MCF 10A (cell line): Measurements from ENCODE around the gene FAM204A. TPM values are rescaled to one million over a fixed set of nuclear protein-coding genes. Genes with fewer than 3 reads are reported as not detected.

Experiments
- BruUV-seq: library from RNA; stranded (reverse); fragments of 400-500 nt; replicated peaks from 2 replicates; lab custom pipeline; 2021; lab: Mats Ljungman, UMichigan
- CTCF ChIA-PET: fragments of 300-600 bp; sonication (Branson Sonifier 250); formaldehyde crosslinking; extraction: SDS; loops from one replicate; lab custom pipeline; 2021; ENCODE audit warnings: antibody characterized with exemption, inconsistent platforms; lab: Yijun Ruan, JAX
- POLR2A ChIA-PET: fragments of 300-600, 350-650 bp; sonication (Branson Sonifier 250); formaldehyde crosslinking; extraction: SDS; loops from one replicate; lab custom pipeline; 2020; ENCODE audit warnings: antibody characterized with exemption, inconsistent platforms; lab: Yijun Ruan, JAX
- DNase-seq: peaks from one replicate; pipeline ENCODE4 v3.0.0-alpha.2; 2018; ENCODE audit not compliant: unreplicated experiment
- H3K27ac Mint-ChIP-seq: one replicate; pipeline ENCODE4 v1.8.0; 2022; ENCODE audit warnings: mild to moderate bottlenecking, low read depth, mixed read lengths; ENCODE audit not compliant: unreplicated experiment
- H3K27me3 Mint-ChIP-seq: one replicate; pipeline ENCODE4 v1.8.0; 2022; ENCODE audit warnings: mixed read lengths; ENCODE audit not compliant: insufficient read depth, unreplicated experiment
- H3K36me3 Mint-ChIP-seq: one replicate; pipeline ENCODE4 v1.8.0; 2022; ENCODE audit warnings: mild to moderate bottlenecking, moderate library complexity, mixed read lengths; ENCODE audit not compliant: insufficient read depth, unreplicated experiment
- H3K4me1 Mint-ChIP-seq: one replicate; pipeline ENCODE4 v1.8.0; 2022; ENCODE audit warnings: mixed read lengths; ENCODE audit not compliant: insufficient read depth, unreplicated experiment
- H3K4me3 Mint-ChIP-seq: one replicate; pipeline ENCODE4 v1.8.0; 2022; ENCODE audit warnings: mild to moderate bottlenecking, moderate library complexity, mixed read lengths; ENCODE audit not compliant: unreplicated experiment
- H3K9me3 Mint-ChIP-seq: one replicate; pipeline ENCODE4 v1.8.0; 2022; ENCODE audit warnings: mixed read lengths; ENCODE audit not compliant: unreplicated experiment
- intact Hi-C: fragments of 100-400 bp; cut with micrococcal nuclease; formaldehyde crosslinking; loops from 2 replicates; pipeline ENCODE4 v1.14.1; 2022
- total RNA-seq: library from RNA; stranded (reverse); gene quantifications from 2 replicates; pipeline ENCODE4 v1.2.3, GENCODE V29; 2022
- TF ChIP-seq, protein P1 (sequence below): fragments of 200-600 bp; IDR thresholded peaks from one replicate; pipeline ENCODE4 v1.8.0; 2022; ENCODE audit warnings: antibody characterized with exemption, mild to moderate bottlenecking; ENCODE audit not compliant: unreplicated experiment

The FAM204A gene
- total RNA-seq, 1 experiment from 2014 or later, result 103 TPM

- TF ChIP-seq, protein P1, sequence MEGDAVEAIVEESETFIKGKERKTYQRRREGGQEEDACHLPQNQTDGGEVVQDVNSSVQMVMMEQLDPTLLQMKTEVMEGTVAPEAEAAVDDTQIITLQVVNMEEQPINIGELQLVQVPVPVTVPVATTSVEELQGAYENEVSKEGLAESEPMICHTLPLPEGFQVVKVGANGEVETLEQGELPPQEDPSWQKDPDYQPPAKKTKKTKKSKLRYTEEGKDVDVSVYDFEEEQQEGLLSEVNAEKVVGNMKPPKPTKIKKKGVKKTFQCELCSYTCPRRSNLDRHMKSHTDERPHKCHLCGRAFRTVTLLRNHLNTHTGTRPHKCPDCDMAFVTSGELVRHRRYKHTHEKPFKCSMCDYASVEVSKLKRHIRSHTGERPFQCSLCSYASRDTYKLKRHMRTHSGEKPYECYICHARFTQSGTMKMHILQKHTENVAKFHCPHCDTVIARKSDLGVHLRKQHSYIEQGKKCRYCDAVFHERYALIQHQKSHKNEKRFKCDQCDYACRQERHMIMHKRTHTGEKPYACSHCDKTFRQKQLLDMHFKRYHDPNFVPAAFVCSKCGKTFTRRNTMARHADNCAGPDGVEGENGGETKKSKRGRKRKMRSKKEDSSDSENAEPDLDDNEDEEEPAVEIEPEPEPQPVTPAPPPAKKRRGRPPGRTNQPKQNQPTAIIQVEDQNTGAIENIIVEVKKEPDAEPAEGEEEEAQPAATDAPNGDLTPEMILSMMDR, result no peak
- Mint-ChIP-seq H3K27me3 (no peaks in the 10 kb centered on the region), H3K27ac (no peak overlapping the region), H3K9me3 (no peaks in the 10 kb centered on the region), H3K36me3 (peaks cover 54% of the 10 kb centered on the region), H3K4me3 (no peak overlapping the region), H3K4me1 (no peaks in the 10 kb centered on the region)
- ChIA-PET CTCF (interaction anchor here (0.7 to 1.2 kb wide), 2 partner anchors 8 to 146 kb away, joined by 3 read pairs; no protein-coding TSS in a partner anchor), POLR2A (interaction anchor here (1.0 kb wide), 1 partner anchor 8 kb away, joined by 3 read pairs; no protein-coding TSS in a partner anchor)
- BruUV-seq, result no TSS peak
- DNase-seq, result no peak
- intact Hi-C loops, result no loop called here
These were observed 27.2 kb downstream of the FAM204A start for GRCh38 chr10:118314882-118315281.

GRCh38 chr10:118311505-118311904 lies 30.6 kb downstream of the FAM204A start:
- no peak for DNase-seq
- H3K36me3 Mint-ChIP-seq, result peaks cover 67% of the 10 kb centered on the region
- BruUV-seq, result no TSS peak
- intact Hi-C loops, result no loop called here
- no peak overlapping the region for H3K4me3 Mint-ChIP-seq
- TF ChIP-seq, protein P1, result no peak
- no peaks in the 10 kb centered on the region for H3K9me3 Mint-ChIP-seq
- H3K27me3 Mint-ChIP-seq, result no peaks in the 10 kb centered on the region
- POLR2A ChIA-PET, result no interaction called here
- H3K27ac Mint-ChIP-seq, result no peak overlapping the region
- CTCF ChIA-PET, result interaction anchor here (0.9 to 1.0 kb wide), 2 partner anchors 20 to 49 kb away, joined by 4 read pairs; no protein-coding TSS in a partner anchor
- H3K4me1 Mint-ChIP-seq, result no peaks in the 10 kb centered on the region

GRCh38 chr10:118310822-118311221 lies 31.3 kb downstream of the FAM204A start:
- no peak for DNase-seq
- no peaks in the 10 kb centered on the region for H3K4me1 Mint-ChIP-seq
- no peak overlapping the region for H3K4me3 Mint-ChIP-seq
- POLR2A ChIA-PET, result no interaction called here
- TF ChIP-seq, protein P1, result no peak
- no peak overlapping the region for H3K27ac Mint-ChIP-seq
- no TSS peak for BruUV-seq
- CTCF ChIA-PET, result interaction anchor here (1.0 kb wide), 1 partner anchor 21 kb away, joined by 4 read pairs; no protein-coding TSS in a partner anchor
- H3K36me3 Mint-ChIP-seq, result peaks cover 73% of the 10 kb centered on the region
- intact Hi-C loops, result no loop called here
- H3K9me3 Mint-ChIP-seq, result no peaks in the 10 kb centered on the region
- no peaks in the 10 kb centered on the region for H3K27me3 Mint-ChIP-seq

DNA sequence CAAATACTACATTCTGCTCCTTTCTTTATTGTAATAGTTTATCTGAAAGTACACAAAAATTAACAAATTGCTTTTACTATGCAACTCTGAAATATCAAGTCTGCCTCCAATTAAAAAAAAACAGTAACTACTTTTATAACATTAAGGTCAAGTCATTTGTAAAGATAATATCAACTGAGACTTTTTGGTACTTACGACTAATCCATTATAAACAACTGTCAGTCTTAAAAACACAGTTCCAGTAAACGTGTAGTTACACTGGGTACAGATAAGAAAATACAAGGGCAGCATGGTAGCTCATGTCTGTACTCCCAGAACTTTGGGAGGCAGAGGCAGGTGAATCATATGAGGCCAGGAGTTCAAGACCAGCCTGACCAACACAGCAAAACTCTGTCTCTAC lies 32.2 kb downstream of the FAM204A start:
- intact Hi-C loops, result loop anchor here (10.0 kb wide), 1 partner anchor 235 kb away; no protein-coding TSS in a partner anchor
- Mint-ChIP-seq H3K4me3 (no peak overlapping the region), H3K27me3 (no peaks in the 10 kb centered on the region), H3K27ac (no peak overlapping the region), H3K4me1 (no peaks in the 10 kb centered on the region), H3K36me3 (peaks cover 82% of the 10 kb centered on the region), H3K9me3 (no peaks in the 10 kb centered on the region)
- TSS peak; percentile 53 for BruUV-seq
- CTCF ChIA-PET, result no interaction called here
- POLR2A ChIA-PET, result no interaction called here
- TF ChIP-seq, protein P1, result no peak
- DNase-seq, result no peak
